Stimulated activated CD8-positive, alpha-beta memory T cell treated with anti-CD3 and anti-CD28 coated beads, Interleukin-2, amount 100 ng/mL, for 48 hours (primary cell): Measurements from ENCODE around the gene POMC.
"Not testable (repeated sequence)": the region's sequence is repeated elsewhere in the genome, so short reads cannot be mapped to it uniquely, and the experiment has no call there.

ENCODE experiments used
- DNase-seq, 2 donors: peaks; one replicate each; pipeline ENCODE4 v3.0.0-alpha.2; 2020; ENCODE audit warnings: low read depth in 2 of 2

The POMC gene

DNA sequence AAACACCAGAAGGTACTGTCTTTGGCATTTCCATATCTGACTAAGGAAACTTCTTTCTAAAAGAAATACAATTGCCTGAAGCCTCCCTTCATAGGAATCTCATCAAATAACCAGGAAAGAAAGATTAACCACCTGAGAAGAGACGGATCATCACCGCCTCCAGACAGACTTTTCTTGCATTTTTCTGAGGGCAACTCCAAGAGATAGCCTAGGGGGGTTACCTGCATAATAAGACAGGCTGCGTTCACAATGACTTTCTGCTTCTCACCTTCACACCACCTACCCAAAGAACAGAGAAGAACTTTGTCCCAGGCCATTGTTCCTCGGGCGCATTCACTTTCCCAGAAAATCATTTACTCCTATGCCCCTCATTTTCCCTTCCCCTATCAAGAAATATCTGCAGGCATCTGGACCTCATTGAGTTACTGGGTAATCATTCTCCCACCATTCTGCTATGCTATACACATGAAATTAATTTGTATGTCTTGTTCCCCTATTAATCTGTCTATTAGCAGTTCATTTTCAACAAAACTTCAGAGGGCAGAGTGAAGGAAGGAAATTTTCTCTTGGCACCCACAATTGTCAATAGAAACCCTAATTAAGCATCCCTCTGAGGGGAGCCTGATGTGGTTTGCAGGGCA, 8.3 kb upstream of the POMC start:
- no peak for DNase-seq

DNA sequence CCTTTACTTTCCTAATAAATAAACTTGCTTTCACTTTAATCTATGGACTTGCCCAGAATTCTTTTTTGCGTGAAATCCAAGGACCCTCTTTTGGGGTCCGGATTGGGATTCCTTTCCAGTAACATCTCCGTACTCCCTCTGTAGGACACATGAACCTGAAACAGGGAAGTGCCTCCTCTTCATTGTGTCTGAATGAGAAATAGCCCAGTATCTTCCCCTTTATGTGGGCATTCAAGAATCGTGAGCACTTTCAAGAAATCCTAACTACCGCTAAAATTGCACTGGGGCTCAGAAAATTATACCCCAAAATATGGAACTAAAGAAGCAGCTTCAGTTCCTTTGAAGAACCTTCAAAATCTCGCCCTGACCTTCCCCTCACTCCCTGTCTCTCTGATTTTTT, 7.8 kb upstream of the POMC start:
- DNase-seq, result no peak

DNA sequence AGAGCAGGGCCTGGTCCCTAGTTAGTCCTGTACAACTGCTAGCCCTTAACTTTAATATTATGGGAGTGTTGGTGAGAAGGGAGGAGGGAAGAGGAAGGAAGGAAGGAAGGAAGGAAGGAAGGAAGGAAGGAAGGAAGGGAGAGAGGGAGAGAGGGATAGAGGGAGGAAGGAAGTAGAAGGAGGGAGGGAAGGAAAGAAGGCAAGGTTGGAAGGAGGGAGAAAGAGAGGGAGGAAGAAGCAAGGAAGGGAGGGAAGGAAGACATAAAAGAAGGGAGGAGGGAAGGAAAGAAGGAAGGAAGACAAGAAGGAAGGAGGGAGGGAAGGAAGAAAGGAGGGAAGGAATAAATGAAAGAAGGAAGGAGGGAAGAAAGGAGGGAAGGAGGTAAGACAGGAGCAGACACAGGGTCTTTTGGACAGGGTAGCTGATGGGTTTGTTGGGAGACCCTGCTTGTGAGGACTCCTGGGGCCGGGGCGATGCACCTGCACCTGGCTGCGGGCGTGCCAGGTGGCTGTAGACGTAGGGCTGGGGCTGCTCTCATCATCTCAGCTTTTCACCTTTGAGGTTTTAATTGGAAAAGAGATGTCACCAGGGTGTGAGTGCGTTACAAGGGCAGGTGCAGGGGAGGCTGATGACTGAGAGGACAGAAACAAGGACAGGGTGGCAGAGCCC, 5.9 kb upstream of the POMC start:
- DNase-seq, result no peak

DNA sequence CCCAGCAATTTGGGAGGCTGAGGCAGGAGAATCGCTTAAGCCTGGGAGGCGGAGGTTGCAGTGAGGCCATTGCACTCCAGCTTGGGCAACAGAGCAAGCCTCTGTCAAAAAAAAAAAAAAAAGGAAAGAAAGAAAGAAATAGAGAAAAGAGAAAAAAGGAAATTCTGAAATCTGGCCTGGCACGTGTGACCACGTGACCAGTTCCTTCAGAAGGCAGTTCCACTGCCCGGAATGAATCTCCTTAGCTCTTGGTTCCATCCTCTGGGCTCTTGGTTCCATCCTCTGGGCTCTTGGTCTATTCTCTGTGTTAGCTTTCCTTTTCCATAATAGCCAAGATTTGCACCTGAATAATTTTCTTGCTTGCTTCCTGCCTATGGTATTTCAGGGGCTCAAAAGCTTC, 5.3 kb upstream of the POMC start:
- DNase-seq, result no peak

DNA sequence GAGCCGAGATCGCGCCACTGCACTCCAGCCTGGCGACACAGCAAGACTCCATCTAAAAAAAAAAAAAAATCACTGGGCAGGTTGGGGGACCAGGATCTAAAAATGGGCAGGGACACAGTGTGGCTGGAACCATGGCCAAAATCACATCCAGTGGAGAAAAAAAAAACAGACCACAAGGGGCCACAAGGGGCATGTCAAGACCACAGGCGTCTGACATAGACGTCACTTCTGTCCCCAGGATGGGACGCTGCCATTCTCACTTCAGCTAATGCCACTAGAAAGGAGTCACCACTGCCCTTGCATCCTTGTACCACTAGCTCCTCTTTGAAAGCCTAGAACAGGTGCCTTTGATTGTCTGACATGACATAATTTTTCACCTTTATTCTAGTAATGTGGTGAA, 2.5 kb upstream of the POMC start:
- DNase-seq, result no peak

DNA sequence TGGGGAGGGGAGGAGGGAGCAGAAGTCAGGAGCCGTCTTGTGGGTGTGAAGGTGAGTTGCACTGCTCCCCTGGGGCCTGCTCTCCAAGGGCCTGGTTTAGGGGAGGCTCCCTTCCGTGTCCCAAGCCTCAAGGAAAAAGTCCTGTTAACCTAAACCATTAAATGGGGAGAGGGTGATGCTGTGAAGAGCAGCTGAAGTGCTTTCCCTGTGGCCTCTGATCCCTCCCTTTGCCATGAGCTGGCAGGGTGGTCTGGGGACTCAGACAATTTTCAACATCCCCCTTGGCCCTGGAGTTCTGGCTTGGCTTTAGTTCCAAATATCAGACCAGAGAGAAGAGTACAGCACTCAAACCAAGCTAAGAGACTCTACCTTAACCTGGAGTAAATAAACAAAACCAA, 692 bp upstream of the POMC start:
- DNase-seq, result no peak

DNA sequence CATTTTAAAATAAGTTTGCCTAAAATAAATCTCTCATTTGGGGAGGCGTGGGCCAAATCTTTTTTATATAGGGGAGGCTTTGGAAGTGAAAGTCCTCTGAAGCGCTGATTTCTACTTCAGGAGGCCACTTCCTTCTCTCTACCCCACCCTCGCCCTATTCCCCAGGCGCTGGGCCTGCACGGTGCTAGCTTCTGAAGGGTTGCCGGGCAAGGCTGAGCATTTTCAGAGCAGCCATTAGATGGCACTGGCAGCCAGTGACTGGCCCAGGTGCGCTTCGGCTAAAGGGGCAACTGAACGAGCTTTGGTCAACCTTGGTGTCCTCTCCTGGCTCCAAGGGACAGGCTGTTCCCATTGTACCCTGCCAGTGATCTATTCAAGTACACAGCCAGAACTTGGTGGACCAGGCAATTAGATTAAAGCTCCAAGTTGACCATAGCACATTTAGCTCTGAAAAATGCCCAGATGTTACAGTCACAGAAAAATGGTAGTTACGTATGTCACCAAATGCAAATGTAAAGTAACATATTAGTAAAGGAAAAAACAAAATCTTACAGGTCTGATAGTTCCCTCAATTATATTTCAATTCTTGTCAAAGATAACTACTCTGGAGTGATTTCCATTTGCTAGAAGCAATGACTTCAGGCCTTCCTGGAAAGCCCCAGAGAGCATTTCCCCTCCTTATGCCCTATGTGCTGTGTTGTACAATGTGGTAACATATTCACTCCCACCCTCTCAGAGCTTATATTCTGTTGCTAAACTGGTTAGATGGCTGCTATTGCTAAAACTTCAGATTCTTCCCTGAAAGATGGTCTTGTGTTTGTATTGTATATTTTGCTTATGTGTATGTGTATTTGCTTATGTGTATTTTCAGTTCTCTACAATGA, 2.1 kb downstream of the POMC start:
- peak in 1 of 2 donors; percentile 32 for DNase-seq

DNA sequence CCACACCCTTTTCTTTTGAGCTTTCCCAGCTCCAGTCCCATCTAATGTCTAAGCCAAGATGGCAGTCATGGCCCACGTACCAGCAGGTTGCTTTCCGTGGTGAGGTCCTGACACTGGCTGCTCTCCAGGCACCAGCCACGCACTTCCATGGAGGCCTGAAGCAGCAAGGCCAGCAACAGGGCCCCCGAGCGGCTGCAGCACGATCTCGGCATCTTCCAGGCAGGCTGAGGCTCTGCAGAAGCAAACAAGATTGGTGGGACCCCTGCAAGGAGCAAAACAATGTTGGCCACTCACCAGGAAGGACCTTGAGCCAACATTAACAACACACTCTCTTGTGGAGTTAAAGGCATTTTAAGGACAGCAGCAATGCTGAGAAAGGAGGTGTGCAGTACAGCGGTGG, 3.8 kb downstream of the POMC start:
- no peak for DNase-seq

DNA sequence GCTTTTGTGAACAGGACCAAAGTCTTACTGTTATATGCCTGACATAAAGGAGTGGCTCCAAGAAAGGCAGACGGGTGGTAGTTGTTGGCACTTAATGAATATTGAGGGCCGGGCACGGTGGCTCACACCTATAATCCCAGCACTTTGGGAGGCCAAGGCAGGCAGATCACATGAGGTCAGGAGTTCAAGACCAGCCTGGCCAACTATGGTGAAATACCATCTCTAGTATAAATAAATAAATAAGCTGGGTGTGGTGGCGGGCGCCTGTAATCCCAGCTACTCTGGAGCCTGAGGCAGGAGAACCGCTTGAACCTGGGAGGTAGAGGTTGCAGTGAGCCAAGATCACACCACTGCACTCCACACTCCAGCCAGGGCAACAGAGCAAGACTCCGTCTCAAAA, 6.3 kb downstream of the POMC start:
- DNase-seq, result not testable (repeated sequence)

DNA sequence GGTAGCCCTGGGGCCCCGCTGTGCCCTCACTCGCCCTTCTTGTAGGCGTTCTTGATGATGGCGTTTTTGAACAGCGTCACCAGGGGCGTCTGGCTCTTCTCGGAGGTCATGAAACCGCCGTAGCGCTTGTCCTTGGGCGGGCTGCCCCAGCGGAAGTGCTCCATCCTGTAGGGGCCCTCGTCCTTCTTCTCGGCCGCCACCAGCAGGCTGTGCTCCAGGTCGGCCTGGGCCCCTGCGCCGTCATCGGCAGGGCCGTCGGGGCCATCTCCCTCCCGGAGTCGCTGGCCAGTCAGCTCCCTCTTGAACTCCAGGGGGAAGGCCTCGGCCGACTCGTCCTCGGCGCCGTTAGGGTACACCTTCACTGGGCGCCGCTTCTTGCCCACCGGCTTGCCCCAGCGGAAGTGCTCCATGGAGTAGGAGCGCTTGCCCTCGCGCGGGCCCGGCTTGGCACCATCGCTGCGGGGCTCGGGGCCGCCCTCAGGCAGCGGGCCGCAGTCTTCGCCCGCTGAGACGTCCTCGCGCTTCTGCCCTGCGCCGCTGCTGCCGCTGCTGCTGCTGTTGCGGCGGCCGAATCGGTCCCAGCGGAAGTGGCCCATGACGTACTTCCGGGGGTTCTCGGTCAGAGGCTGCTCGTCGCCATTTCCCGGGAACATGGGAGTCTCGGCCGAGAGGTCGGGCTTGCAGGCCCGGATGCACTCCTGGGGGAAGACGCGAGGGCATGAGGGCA, 7.2 kb downstream of the POMC start:
- peak; percentile 60 to 74 for DNase-seq

DNA sequence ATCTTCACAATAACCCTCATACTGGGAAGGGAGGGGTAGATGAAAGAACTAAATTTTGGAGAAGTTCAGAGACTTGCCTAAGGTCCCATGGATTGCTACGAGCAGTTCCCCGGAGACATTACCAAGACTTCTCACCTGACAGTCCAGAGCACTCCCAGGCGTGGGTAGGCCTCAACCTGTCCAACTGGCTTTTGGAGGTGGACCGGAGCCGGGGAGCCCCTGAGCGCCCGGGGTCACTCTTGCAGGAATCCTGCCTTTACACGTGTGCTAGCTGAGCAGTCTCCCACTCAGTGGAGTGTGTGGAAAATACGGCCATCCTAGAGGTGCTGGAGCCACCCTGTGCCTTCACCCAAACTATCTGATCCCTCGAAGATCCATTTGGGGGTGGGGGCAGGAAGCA, 8.0 kb downstream of the POMC start:
- no peak for DNase-seq

DNA sequence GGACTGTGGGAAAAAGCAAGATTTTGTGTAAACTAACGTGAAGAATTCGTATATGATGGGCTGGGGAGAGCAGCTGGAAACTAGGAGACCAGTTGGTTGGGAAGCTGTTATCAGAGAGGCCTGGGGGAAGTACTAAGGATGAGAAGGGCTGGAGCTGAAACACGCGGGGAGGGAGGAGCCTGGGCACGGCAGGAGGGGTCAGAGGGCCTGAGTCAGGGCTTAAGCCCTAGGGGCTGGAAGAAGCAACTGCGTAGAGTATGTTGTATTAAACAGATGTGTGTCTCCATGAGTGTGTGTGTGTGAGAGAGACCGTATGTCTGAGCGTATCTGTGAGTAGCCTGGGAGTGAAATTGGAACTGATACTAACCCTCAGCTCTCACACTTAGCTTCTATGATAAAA, 8.4 kb downstream of the POMC start:
- no peak for DNase-seq

DNA sequence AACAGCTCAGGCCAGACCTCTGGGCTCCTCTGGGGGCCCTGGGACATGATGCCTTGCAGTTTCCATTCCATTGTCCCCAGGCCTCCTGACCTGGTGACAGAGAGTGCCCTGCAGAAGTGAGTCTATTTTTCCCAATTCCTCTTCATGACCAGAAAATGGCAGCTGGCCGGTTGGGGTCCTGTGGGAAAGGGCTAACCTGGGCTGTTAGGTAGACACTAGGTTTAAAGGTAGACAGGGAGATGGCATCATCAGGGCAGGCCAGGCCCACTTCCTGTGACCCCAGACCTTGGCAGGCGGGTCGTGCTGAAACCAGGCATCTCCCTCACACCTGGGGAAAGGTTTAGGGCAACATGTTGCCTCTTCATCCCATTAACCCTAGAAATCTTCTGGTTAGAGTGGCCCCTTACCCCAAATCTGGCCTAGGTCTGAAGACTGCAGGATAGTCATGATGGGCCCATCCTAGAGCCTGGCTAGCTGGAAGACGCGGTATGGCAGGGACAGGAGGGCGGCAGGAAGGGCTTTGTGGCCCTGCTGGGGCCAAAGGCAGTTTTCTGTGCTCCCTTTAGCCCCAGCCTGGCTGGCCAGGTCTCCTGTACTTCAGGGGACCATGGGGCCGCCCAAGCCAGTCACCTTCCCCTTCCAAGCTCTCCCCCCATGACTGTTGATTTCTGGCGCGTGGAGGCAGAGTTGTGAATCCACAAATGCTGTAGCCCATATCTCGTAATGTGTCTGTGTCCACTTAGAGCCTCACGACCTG, 10.1 kb downstream of the POMC start:
- no peak for DNase-seq

DNA sequence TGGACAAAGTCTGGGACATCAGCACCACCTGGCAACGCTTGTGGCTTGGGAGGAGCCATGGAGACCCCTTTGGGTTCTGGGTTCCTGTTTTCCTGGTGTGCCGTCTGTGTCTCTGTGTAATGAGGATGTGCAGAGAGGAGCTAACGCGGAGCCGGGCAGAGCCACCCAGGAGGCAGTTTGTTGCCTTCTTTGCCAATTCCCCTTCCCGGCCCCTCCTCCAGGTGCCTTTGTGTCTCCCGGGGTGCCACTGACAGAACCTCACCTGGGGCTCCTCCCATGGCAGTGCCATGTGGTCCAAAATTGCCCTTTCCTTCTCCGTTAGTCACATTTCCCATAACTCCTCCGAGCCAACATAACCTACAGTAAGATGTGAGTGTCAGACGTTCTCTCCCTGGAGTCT, 13.0 kb downstream of the POMC start:
- DNase-seq, result no peak

DNA sequence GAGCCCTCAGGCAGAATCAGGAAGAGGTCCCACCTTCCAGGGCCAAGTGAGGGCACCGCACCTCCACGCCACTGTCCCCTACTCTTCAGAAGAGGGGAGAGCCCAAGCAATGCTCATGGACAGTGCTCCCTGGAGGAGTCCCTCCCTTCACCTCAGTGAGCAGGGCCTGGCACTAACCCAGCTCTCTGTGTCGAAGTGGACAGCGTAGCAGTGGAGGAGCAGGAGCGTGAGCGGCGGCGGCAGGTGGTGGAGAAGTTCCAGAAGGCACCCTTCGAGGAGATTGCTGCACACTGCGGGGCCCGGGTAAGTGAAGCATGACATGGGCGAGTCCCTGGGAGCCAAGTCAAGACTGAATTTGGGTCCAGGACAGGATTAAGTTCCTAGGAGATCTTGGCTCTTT, 16.7 kb downstream of the POMC start:
- no peak for DNase-seq

DNA sequence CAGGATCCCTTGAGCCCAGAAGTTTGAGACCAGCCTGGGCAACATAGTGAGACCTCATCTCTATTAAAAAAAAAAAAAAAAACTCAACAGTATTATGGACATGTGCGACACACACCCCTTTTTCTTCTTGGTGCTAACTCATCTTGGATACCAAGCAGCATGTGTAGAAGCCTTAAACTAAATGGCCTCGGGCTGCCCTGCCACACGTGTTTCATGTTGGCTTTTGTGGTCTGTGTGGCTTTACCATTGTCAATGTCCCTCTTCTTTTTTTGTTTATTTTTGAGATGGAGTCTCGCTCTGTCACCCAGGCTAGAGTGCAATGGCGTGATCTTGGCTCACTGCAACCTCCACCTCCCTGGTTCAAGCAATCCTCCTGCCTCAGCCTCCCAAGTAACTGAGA, 17.4 kb downstream of the POMC start:
- not testable (repeated sequence) for DNase-seq

DNA sequence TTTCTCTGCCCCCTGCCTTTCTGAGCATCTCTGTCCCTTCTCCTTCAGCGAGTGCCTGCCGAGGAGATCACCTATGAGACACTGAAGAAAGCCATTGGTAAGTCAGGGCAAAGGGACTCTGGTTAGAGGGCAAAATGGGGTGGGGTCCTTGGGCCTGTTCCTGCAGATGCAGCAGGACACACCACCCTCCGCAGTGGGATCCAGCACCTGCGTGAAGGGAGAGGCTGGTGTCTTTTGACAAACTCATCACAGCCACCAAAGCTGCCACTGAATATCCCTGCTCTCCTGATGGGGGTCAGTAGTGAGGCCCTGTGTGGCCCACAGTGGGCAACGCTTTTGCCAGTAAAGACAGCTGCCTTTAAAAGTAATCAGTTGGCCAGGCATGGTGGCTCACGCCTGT, 18.7 kb downstream of the POMC start:
- DNase-seq, result no peak

DNA sequence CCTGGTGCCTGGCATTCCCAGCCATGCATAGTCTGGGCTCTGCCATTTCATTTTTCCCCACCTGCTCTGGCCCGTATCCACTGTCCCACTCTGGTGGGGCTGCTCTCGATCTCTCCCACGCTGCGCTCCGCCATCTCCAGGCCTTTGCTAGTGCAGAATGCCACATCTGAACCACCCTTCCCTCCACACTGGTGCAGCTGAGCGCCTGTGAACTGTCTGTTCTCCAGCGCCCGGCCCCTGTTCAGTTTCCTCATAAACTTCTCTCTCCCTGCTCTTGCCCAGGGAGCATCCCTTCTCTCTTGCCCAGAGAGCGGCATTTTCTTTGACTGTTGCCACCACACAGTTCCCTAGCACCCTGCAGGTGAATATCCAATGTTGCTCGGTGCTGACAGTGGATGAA, 21.5 kb downstream of the POMC start:
- DNase-seq, result no peak

DNA sequence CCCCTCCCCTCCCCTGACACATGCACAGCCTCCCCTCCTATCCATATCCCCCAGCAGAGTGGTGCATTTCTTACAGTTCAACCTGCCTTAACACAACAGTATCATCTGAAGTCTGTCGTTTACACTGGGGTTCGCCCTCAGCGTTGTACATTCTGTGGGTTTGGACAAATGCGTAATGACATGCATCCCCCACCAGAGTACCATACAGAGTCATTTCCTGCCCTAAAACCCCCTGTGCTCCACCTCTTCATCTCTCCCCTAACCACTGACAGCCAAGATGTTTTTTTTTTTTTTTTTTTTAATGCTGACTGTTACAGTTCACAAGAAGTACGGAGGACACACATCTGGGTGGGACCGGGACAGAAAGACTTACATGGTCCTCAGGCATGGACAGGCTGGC, 22.6 kb downstream of the POMC start:
- DNase-seq, result no peak

DNA sequence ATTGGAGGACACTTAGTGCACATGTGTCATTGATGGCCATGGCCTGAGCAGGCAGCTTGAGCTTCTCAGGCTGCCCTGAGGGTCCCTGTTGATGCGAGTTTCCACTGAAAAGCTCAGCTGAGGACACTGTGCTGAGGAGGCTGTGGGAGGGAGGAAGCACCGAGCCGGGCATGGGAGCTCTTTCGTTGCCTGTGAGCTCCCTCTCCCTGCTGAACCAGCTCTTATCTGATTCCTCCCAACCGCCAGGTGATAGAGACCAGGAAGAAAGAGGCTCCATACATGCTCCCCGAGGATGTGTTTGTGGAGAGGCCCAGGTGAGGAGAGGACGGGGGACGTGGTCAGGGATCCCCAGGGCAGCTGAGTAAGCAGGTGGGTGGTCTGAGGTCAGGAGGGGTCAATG, 27.3 kb downstream of the POMC start:
- no peak for DNase-seq

DNA sequence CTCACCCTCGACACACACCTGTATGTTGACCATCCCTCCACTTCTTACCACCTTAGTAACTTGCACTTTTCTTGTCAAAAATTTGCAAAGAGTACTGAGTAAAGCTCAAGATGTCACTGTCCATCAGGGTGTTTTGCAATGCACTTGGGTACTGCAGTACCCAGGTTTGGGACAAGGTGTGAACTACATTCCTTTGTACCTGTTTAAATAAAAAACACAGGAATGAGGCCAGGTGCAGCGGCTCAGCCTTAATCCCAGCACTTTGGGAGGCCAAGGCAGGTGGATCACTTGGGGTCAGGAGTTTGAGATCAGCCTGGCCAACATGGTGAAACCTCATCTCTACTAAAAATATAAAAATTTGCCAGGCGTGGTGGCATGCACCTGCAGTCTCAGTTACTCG, 27.8 kb downstream of the POMC start:
- DNase-seq, result not testable (repeated sequence)

DNA sequence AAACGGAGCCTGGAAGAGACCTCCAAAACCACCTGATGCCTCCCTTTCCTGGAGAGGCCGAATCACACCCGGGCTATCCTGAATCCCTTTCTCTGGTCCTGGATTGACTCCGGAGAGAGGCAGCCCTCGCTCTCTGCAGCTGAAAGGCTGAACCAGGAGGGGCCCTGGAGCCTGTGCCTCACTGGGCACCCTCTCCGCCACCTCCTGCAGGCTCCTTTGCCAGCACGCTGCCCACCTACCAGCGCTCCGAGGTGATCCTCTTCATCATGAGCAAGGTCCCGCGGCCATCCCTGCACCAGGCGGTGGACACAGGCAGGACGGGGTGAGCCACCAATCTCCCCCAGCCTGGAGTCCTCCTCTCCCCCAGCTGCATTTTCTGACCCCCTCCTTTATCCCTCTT, 35.7 kb downstream of the POMC start:
- no peak for DNase-seq
